Body of pancreas (tissue), 4 donors: ENCODE data around the gene CAPN10.

ENCODE experiments used
- POLR2A ChIP-seq, 3 donors: fragments of 450-650 bp; IDR thresholded peaks; one replicate each; pipeline ENCODE4 v1.6.1; 2016; ENCODE audit warnings: antibody characterized with exemption in 3 of 3, mild to moderate bottlenecking in 2 of 3
- TF ChIP-seq, protein P1 (sequence below), 7 experiments: fragments of 450-650 bp in 4 of 7; fragments of 200-600 bp in 3 of 7; sonication (generic) in 3 of 7; IDR thresholded peaks; one replicate each; pipeline ENCODE4 v1.5.1; 2016 to 2019; ENCODE audit warnings: antibody characterized with exemption in 7 of 7

DNA sequence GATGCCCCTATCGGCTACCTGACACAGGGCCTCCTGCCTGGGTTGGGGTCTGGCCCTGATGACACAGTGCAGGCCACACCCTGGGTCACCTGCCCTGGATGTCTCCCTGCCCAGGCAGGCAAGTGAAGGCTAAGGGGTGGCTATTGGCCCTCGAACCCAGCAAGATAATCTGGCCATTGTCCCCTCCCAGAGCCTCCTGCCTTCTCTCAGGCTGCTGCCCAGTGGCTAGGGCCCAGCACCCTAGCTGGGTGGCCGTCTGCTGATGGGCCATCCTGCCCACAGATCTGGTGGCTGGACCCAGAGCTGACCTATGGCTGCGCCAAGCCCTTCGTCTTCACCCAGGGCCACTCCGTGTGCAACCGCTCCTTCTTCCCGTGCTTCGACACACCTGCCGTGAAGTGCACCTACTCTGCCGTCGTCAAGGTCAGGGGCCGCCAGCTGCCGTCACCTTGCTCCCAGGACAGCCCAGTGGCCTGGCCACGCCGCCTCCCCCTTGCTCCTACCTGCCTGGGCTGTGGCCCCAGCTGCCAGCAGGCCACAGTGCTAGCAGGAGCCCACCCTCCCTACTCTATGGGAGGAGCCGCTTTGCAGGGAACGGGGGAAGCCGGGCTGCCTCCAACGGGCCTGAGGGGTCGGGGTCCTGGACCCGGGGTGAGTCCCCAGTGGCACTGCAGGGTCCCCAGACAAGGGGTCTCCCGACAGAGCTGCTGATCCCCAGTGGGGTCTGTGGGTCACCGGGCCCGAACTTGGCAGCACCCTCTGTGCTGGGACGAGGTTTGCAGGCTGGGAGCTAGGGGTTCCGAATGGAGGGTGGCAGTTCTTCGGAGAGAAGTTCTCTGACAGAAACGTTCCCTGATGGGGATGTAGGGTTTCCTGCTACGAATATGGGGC, 14.1 kb upstream of the CAPN10 start:
- TF ChIP-seq POLR2A (IDR thresholded peaks at IDR 0.05): no peak
- TF ChIP-seq, protein P1, sequence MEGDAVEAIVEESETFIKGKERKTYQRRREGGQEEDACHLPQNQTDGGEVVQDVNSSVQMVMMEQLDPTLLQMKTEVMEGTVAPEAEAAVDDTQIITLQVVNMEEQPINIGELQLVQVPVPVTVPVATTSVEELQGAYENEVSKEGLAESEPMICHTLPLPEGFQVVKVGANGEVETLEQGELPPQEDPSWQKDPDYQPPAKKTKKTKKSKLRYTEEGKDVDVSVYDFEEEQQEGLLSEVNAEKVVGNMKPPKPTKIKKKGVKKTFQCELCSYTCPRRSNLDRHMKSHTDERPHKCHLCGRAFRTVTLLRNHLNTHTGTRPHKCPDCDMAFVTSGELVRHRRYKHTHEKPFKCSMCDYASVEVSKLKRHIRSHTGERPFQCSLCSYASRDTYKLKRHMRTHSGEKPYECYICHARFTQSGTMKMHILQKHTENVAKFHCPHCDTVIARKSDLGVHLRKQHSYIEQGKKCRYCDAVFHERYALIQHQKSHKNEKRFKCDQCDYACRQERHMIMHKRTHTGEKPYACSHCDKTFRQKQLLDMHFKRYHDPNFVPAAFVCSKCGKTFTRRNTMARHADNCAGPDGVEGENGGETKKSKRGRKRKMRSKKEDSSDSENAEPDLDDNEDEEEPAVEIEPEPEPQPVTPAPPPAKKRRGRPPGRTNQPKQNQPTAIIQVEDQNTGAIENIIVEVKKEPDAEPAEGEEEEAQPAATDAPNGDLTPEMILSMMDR (IDR thresholded peaks at IDR 0.05): no peak
